Thoracic aorta (tissue), 2 donors: ENCODE results near the gene BNIP1. TPM values are rescaled to one million over a fixed set of nuclear protein-coding genes. Genes with fewer than 3 reads are reported as not detected.
"Not testable (repeated sequence)": the region's sequence is repeated elsewhere in the genome, so short reads cannot be mapped to it uniquely, and the experiment has no call there.

Source experiments
- ATAC-seq: fragments of 150-250 bp; one replicate; pipeline ENCODE4 v1.8.0; 2017; ENCODE audit warnings: low read depth; ENCODE audit not compliant: insufficient number of reproducible peaks, low FRiP score
- DNase-seq: peaks from one replicate; pipeline ENCODE4 v3.0.0-alpha.2; 2020; ENCODE audit warnings: low spot score
- H3K27ac ChIP-seq, 2 donors: fragments of 200-600 bp; sonication (generic); 1 replicate in 1 of 2; 2 replicates in 1 of 2; pipeline ENCODE4 v1.5.1; 2016; ENCODE audit warnings: mild to moderate bottlenecking in 2 of 2, moderate library complexity in 2 of 2
- H3K27me3 ChIP-seq: fragments of 200-600 bp; sonication (generic); replicated peaks from 2 replicates; pipeline ENCODE4 v1.6.0; 2016; ENCODE audit warnings: mild to moderate bottlenecking; ENCODE audit not compliant: insufficient read depth
- H3K36me3 ChIP-seq: fragments of 200-600 bp; sonication (generic); one replicate; pipeline ENCODE4 v1.5.1; 2016
- H3K4me1 ChIP-seq, 2 donors: fragments of 200-600 bp; sonication (generic); 1 replicate in 1 of 2; 2 replicates in 1 of 2; pipeline versions ENCODE4 v1.5.1 to v1.6.0; 2016; ENCODE audit warnings: low read depth in 2 of 2, mild to moderate bottlenecking in 1 of 2; ENCODE audit not compliant: control insufficient read depth in 1 of 2
- H3K4me3 ChIP-seq: fragments of 200-600 bp; sonication (generic); 2 replicates; pipeline ENCODE4 v1.5.1; 2016; ENCODE audit warnings: mild to moderate bottlenecking
- H3K9me3 ChIP-seq: fragments of 200-600 bp; sonication (generic); 2 replicates; pipeline ENCODE4 v1.5.1; 2016
- total RNA-seq, 2 donors: library from RNA; depleted of rRNA; stranded (reverse); fragments of >200 nt; gene quantifications; one replicate each; pipeline versions ENCODE4 v1.1.0 to v1.2.3, GENCODE V29; 2016
- TF ChIP-seq, protein P1 (sequence below): fragments of 200-600 bp; sonication (generic); IDR thresholded peaks from one replicate; pipeline ENCODE4 v1.5.1; 2019; ENCODE audit warnings: antibody characterized with exemption

Gene BNIP1
- total RNA-seq, 2 donors from 2014 or later, result 4.9 to 7.8 TPM

DNA sequence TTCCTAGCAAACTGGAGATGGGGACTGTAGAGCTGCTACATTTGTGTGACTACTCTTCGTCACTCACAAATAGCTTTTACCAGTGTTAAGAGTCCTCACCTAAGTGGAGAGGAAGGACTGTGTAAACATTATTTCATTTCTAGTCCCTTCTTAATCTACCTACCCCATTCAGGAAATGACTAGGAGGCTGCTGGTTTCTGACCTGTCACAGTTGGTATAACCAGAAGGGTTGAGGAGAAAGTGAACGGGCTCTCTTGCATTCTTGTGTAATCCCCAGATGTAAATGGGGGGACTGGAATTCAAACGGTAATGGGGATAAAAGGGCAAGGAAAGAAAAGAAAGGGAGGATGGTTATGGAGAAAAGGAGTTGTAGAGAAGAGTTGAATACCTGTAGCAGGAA is 35.4 kb upstream of the BNIP1 start:
- H3K4me1 ChIP-seq, result no peaks in the 10 kb centered on the region
- TF ChIP-seq, protein P1, sequence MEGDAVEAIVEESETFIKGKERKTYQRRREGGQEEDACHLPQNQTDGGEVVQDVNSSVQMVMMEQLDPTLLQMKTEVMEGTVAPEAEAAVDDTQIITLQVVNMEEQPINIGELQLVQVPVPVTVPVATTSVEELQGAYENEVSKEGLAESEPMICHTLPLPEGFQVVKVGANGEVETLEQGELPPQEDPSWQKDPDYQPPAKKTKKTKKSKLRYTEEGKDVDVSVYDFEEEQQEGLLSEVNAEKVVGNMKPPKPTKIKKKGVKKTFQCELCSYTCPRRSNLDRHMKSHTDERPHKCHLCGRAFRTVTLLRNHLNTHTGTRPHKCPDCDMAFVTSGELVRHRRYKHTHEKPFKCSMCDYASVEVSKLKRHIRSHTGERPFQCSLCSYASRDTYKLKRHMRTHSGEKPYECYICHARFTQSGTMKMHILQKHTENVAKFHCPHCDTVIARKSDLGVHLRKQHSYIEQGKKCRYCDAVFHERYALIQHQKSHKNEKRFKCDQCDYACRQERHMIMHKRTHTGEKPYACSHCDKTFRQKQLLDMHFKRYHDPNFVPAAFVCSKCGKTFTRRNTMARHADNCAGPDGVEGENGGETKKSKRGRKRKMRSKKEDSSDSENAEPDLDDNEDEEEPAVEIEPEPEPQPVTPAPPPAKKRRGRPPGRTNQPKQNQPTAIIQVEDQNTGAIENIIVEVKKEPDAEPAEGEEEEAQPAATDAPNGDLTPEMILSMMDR, result no peak
- no peak overlapping the region for H3K4me3 ChIP-seq
- peaks cover 31% of the 10 kb centered on the region for H3K36me3 ChIP-seq
- H3K9me3 ChIP-seq, result no peaks in the 10 kb centered on the region
- no peaks in the 10 kb centered on the region for H3K27me3 ChIP-seq
- H3K27ac ChIP-seq, result no peak overlapping the region
- DNase-seq (no peak), ATAC-seq (no peak)

DNA sequence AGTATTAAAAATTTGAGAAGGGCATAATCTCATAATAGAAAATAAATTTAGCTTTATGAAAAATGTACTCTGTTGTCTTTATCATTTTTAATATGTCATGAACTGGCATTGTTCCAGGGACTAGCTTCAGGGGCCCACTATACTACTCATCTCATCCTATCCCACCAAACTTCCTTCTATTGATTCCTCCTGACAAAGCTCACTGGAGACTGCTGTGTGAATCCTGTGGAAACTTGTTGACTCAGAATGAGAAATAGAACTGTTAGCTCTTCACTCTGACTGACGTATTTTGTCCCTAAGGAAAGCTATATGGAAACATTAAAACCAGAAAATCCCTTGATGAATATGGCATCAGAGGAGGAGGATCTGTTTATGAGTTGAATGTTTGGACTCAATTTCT is 29.8 kb upstream of the BNIP1 start:
- H3K9me3 ChIP-seq, result peaks cover 1% of the 10 kb centered on the region
- TF ChIP-seq, protein P1, result no peak
- no peak overlapping the region for H3K27ac ChIP-seq
- no peak overlapping the region for H3K4me3 ChIP-seq
- DNase-seq (no peak), ATAC-seq (no peak)
- H3K4me1 ChIP-seq, result no peaks in the 10 kb centered on the region
- peaks cover 24% of the 10 kb centered on the region for H3K36me3 ChIP-seq
- no peaks in the 10 kb centered on the region for H3K27me3 ChIP-seq

DNA sequence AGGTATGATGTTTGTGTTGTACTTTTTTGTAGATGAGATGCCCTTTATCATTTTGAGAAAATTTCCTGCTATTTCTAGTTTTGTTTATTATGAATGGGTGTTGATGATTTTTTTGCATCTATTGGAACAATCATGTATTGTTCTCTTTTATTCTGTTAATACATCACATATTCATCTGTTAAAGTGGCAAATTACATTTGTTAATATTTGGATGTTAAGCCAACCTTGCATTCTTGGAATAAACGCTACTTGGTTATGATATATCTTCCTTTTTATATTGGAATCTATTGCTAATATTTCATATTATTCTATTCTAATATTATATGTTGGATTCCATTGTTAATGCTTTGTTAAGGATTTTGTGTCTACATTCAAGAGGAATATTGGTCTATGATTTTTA is 24.6 kb upstream of the BNIP1 start:
- Histone ChIP-seq H3K27ac (no peak overlapping the region), H3K4me1 (no peaks in the 10 kb centered on the region), H3K27me3 (no peaks in the 10 kb centered on the region), H3K9me3 (peaks cover 5% of the 10 kb centered on the region), H3K36me3 (peaks cover 13% of the 10 kb centered on the region), H3K4me3 (no peak overlapping the region)
- TF ChIP-seq, protein P1, result no peak
- DNase-seq (no peak), ATAC-seq (no peak)

DNA sequence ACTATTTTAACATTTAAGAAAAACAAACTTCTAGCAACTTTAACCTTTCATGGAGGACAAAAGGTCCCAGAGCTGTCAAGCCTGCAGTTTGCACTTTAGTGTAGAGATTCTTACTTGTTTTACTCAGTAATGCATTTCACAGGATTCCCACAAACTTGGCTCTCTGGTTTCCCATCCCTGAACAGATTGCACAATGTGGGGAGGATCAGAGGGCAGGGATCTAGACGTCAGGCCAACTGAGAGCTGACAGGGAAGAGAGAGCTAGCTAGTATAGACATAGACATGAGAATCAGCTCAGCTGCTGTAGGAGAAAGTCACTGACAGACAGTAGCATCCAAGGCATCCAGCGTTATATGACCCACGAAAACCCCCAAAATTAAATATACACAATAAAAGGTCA is 20.9 kb upstream of the BNIP1 start:
- ATAC-seq, result no peak
- TF ChIP-seq, protein P1, result no peak
- no peak overlapping the region for H3K4me3 ChIP-seq
- DNase-seq, result no peak
- no peak overlapping the region for H3K27ac ChIP-seq
- peaks cover 24% of the 10 kb centered on the region for H3K36me3 ChIP-seq
- H3K4me1 ChIP-seq, result no peaks in the 10 kb centered on the region
- no peaks in the 10 kb centered on the region for H3K27me3 ChIP-seq
- H3K9me3 ChIP-seq, result peaks cover 5% of the 10 kb centered on the region

DNA sequence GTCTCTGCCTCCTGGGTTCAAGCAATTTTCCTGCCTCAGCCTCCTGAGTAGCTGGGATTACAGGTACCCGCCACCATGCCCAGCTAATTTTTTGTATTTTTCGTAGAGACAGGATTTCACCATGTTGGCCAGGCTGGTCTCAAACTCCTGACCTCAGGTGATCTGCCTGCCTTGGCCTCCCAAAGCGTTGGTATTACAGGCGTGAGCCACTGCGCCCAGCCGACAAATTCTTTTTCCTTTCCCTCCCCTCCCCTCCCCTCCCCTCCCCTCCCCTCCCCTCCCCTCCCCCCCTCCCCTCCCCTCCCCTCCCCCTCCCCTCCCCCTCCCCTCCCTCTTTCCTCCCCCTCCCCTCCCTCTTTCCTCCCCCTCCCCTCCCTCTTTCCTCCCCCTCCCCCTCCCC is 12.2 kb upstream of the BNIP1 start:
- not testable (repeated sequence) for H3K36me3 ChIP-seq, H3K27ac ChIP-seq, ATAC-seq, DNase-seq, H3K4me3 ChIP-seq, H3K4me1 ChIP-seq, H3K27me3 ChIP-seq, H3K9me3 ChIP-seq

DNA sequence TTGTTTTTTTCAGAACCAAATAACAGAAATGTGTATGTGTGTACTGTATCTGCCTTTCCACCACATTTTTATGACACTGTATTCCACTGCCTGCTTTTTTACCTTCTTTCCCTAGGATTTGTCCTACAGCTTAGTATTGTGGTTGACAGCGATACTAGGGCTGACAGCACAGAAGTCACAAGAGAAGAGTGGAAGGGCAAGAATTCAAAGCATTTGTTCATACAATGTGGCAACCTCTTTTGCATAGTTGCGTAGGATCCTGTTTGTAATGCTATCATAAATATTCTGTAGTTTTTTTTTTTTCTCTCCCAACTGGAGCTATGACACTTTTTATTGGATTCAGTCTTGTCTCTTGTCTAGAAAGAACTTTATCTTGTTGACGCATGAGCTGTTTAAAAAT is 5.6 kb upstream of the BNIP1 start:
- no peaks in the 10 kb centered on the region for H3K36me3 ChIP-seq
- TF ChIP-seq, protein P1, result no peak
- no peaks in the 10 kb centered on the region for H3K9me3 ChIP-seq
- DNase-seq (no peak), ATAC-seq (no peak)
- no peak overlapping the region for H3K27ac ChIP-seq
- H3K4me3 ChIP-seq, result no peak overlapping the region
- no peaks in the 10 kb centered on the region for H3K4me1 ChIP-seq
- H3K27me3 ChIP-seq, result no peaks in the 10 kb centered on the region
